Nephron progenitor cell (in vitro differentiated cells): Measurements from ENCODE around the gene ULK4.

Source experiments
- DNase-seq: peaks from one replicate; pipeline ENCODE4 v3.0.0; 2021
- H3K27ac Mint-ChIP-seq: 2 replicates; pipeline ENCODE4 v1.8.0; 2021; ENCODE audit warnings: mild to moderate bottlenecking, moderate library complexity, mixed read lengths
- H3K27me3 Mint-ChIP-seq: 2 replicates; pipeline ENCODE4 v1.8.0; 2021; ENCODE audit warnings: mild to moderate bottlenecking, low read depth, mixed read lengths; ENCODE audit not compliant: poor library complexity
- H3K36me3 Mint-ChIP-seq: 2 replicates; pipeline ENCODE4 v1.8.0; 2021; ENCODE audit warnings: low read depth, mixed read lengths
- H3K4me1 Mint-ChIP-seq: 2 replicates; pipeline ENCODE4 v1.8.0; 2021; ENCODE audit warnings: mixed read lengths
- H3K4me3 Mint-ChIP-seq: 2 replicates; pipeline ENCODE4 v1.8.0; 2021; ENCODE audit warnings: mild to moderate bottlenecking, moderate library complexity, mixed read lengths
- H3K9me3 Mint-ChIP-seq: 2 replicates; pipeline ENCODE4 v1.8.0; 2021; ENCODE audit warnings: mild to moderate bottlenecking, moderate library complexity, mixed read lengths
- CTCF ChIP-seq: fragments of 200-600 bp; sonication (generic); IDR thresholded peaks from 2 replicates; pipeline ENCODE4 v1.5.0; 2021; ENCODE audit warnings: antibody characterized with exemption

The ULK4 gene

GRCh38 chr3:41523897-41524296 lies 438.0 kb downstream of the ULK4 start:
- no peak overlapping the region for H3K4me3 Mint-ChIP-seq
- H3K4me1 Mint-ChIP-seq = no peaks in the 10 kb centered on the region
- H3K27me3 Mint-ChIP-seq = peaks cover 3% of the 10 kb centered on the region
- no peaks in the 10 kb centered on the region for H3K36me3 Mint-ChIP-seq
- H3K9me3 Mint-ChIP-seq = no peaks in the 10 kb centered on the region
- H3K27ac Mint-ChIP-seq = no peak overlapping the region
- no peak for TF ChIP-seq CTCF
- DNase-seq = no peak

- Mint-ChIP-seq H3K27ac (no peak overlapping the region), H3K36me3 (no peaks in the 10 kb centered on the region), H3K27me3 (peaks cover 3% of the 10 kb centered on the region), H3K4me3 (no peak overlapping the region), H3K4me1 (no peaks in the 10 kb centered on the region), H3K9me3 (no peaks in the 10 kb centered on the region)
- DNase-seq = no peak
- no peak for TF ChIP-seq CTCF
These were observed 439.3 kb downstream of the ULK4 start for GRCh38 chr3:41522612-41523011.

GRCh38 chr3:41521010-41521655 lies 440.8 kb downstream of the ULK4 start:
- Mint-ChIP-seq H3K4me3 (no peak overlapping the region), H3K27me3 (peaks cover 3% of the 10 kb centered on the region), H3K4me1 (no peaks in the 10 kb centered on the region), H3K9me3 (no peaks in the 10 kb centered on the region), H3K27ac (no peak overlapping the region), H3K36me3 (no peaks in the 10 kb centered on the region)
- no peak for TF ChIP-seq CTCF
- DNase-seq = no peak

- H3K9me3 Mint-ChIP-seq = no peaks in the 10 kb centered on the region
- no peak overlapping the region for H3K27ac Mint-ChIP-seq
- no peaks in the 10 kb centered on the region for H3K4me1 Mint-ChIP-seq
- no peak overlapping the region for H3K4me3 Mint-ChIP-seq
- no peaks in the 10 kb centered on the region for H3K36me3 Mint-ChIP-seq
- TF ChIP-seq CTCF = no peak
- peaks cover 3% of the 10 kb centered on the region for H3K27me3 Mint-ChIP-seq
- no peak for DNase-seq
These were observed 442.2 kb downstream of the ULK4 start for GRCh38 chr3:41519746-41520145.

GRCh38 chr3:41518626-41519025 lies 443.3 kb downstream of the ULK4 start:
- Mint-ChIP-seq H3K9me3 (no peaks in the 10 kb centered on the region), H3K27ac (no peak overlapping the region), H3K4me3 (no peak overlapping the region), H3K36me3 (no peaks in the 10 kb centered on the region), H3K27me3 (peaks cover 3% of the 10 kb centered on the region), H3K4me1 (no peaks in the 10 kb centered on the region)
- TF ChIP-seq CTCF = no peak
- no peak for DNase-seq

GRCh38 chr3:41508063-41508696 lies 453.7 kb downstream of the ULK4 start:
- Mint-ChIP-seq H3K36me3 (no peaks in the 10 kb centered on the region), H3K9me3 (peaks cover 50% of the 10 kb centered on the region), H3K27me3 (peaks cover 3% of the 10 kb centered on the region), H3K27ac (no peak overlapping the region), H3K4me1 (no peaks in the 10 kb centered on the region), H3K4me3 (no peak overlapping the region)
- DNase-seq = no peak
- TF ChIP-seq CTCF = no peak
